Adipose tissue (tissue), 3 donors: Measurements from ENCODE around the gene TINAGL1. TPM values are rescaled to one million over a fixed set of nuclear protein-coding genes. Genes with fewer than 3 reads are reported as not detected.

Experiments
- polyA plus RNA-seq, 3 donors: library from polyadenylated mRNA; stranded (reverse); fragments of 200-250 nt; gene quantifications; one replicate each; pipeline ENCODE4 v1.2.3, GENCODE V29; 2013
- donor health status: healthy with polysubstance abuse.
- donor health status: Bipolar disorder and iron deficiency.
- donor health status: healthy.

TINAGL1 gene
- polyA plus RNA-seq, 3 donors: 33.7 to 190 (median 143) TPM

Other genes with a start within 250 kb of the TINAGL1 start
- gene FABP3, start 203.4 kb upstream of the TINAGL1 start, polyA plus RNA-seq: 10 to 100 TPM; 12.6 to 30.1 (median 29.9) TPM
- 10 to 100 TPM in 1 of 3 donors, 1 to 10 TPM in 2; 3.8 to 12.6 (median 9.4) TPM for gene SERINC2, start 163.3 kb upstream of the TINAGL1 start, polyA plus RNA-seq
- 1 to 10 TPM in 1 of 3 donors, under 1 TPM in 2; 0.08 to 1.3 (median 0.25) TPM for gene HCRTR1, start 41.2 kb downstream of the TINAGL1 start, polyA plus RNA-seq
- gene PEF1, start 68.4 kb downstream of the TINAGL1 start, polyA plus RNA-seq: 10 to 100 TPM; 27.8 to 67.3 (median 62.0) TPM
- gene COL16A1, start 127.5 kb downstream of the TINAGL1 start, polyA plus RNA-seq: 10 to 100 TPM in 2 of 3 donors, 1 to 10 TPM in 1; 4.3 to 30.4 (median 19.0) TPM
- 1 to 10 TPM in 2 of 3 donors, under 1 TPM in 1; 0.21 to 5.0 (median 1.2) TPM for gene ADGRB2, start 187.8 kb downstream of the TINAGL1 start, polyA plus RNA-seq
- gene SPOCD1, start 239.5 kb downstream of the TINAGL1 start, polyA plus RNA-seq: 1 to 10 TPM in 2 of 3 donors, under 1 TPM in 1; 0.18 to 6.8 (median 1.0) TPM